ENCODE measurements around the gene LSM14A.

- no peak for TF ChIP-seq CTCF (IDR thresholded peaks at IDR 0.05)
- no peak for TF ChIP-seq POLR2A (IDR thresholded peaks at IDR 0.05)
- no peak for TF ChIP-seq POLR2AphosphoS5 (IDR thresholded peaks at IDR 0.05)
Measured at GRCh38 chr19:34188408-34188807, 16.1 kb downstream of the LSM14A start.

All from breast epithelium (tissue), 3 donors.